ENCODE measurements around the gene CCDC3.

CCDC3 gene

DNA sequence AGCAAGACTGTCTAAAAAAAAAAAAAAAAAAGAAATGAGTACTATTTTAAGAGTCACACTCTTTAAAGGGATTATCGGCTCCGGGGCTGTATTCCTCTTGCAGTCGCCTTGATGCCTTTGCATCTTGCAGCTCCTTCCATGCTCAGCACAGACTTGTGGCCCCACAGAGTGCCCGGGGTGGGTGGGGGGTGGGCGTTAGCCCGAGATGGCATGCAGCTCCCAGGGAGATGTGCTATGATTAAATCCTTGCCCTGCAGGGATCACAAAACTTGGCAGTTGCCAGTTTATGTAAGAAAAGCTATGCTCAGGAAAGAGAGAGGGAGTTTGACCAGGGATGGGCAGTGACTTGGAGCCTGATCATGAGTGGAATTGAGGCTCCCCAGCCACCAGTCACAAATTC lies 81.9 kb downstream of the CCDC3 start:
- DNase-seq: no peak

DNA sequence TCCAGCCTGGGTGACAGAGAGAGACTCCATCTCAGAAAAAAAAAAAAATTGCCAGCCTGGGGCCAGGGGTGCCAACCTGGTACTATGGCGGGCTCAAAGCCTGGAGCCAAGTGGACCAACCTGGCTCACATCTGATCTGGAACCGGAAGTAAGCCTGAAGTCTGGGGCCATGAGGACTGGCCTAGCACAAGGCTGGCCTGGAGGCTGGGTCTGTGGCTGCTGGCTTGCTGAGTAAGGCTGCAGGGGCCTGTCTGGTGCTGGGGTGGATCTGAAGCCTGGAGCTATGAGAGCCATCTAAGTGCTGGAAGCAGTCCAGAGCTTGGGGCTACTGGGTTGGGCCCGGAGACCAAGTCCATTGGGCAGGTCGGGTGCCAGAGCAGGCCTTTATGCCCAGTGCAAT lies 84.9 kb downstream of the CCDC3 start:
- no peak for DNase-seq

DNA sequence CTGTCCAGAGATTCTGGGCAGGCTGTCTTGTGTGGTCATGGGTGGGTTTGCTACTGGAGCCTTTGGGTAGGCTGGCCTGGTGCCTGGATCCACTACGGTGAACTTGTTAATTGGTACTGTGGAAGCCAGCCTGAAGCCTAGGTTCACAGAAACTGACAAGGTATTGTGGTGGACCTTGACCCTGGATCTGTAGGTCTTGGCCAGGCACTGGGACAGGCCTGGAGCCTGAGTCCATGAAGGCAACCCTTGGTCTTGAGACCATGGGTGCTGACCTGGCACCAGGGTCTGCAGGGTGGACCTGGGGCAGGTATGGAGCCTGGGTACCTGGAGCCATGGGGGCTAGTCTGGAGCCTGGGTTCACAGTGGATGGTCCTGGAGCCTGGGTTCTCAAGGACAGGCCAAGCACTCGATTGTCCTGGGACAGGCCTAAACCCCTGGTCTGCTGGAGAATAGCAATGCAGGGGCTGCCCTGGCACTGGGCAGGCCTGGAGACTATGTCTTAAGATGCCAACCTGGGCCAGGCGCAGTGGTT lies 85.8 kb downstream of the CCDC3 start:
- DNase-seq: no peak

DNA sequence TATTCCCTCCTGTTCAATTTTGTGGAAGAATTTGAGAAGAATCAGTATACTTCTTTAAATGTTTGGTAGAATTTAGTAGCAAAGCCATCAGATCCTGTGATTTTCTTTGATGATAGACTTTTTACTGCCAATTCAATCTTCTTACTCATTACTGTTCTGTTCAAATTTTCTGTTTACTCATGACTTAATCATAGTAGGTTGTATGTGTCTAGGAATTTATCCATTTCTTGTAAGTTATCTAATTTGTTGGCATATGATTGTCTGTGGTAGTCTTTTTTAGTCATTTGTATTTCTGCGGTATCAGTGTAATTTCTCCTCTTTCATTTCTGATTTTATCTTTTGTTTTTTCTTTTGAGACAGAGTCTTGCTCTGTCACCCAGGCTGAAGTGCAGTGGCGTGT lies 87.4 kb downstream of the CCDC3 start:
- no peak for DNase-seq

DNA sequence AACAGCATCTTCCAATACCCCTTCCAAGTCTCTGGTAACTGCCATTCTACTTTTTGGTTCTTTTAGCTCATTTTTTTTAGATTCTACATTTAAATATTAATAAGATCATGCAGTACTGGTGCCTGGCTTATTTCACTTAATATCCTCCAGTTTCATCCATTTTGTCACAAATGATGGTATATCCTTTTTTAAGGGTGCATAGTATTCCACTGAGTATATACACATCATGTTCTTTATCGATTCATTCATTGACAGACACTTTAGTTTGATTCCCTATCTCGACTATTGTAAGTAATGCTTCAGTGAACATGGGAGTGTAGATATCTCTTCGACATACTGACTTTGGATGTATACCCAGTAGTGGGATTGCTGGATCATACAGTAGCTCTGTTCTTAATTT lies 89.7 kb downstream of the CCDC3 start:
- DNase-seq: no peak

DNA sequence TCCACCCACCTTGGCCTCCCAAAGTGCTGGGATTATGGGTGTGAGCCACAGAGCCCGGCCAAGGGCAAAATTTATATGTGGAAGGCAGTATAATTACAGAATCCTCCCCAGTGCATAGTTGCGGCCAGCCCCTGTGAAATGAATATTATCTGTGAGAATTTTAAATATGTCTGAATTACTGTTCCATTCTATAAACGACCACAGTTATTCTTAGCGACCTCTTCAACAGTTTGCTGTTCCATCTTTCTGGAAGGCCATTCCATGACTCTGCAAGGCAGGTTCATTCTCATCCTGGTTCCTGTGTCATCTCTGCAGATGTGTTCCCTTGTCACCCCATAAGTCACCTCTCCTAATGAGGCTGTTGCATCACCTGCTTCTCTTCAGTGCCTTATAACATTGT lies 90.7 kb downstream of the CCDC3 start:
- no peak for DNase-seq

DNA sequence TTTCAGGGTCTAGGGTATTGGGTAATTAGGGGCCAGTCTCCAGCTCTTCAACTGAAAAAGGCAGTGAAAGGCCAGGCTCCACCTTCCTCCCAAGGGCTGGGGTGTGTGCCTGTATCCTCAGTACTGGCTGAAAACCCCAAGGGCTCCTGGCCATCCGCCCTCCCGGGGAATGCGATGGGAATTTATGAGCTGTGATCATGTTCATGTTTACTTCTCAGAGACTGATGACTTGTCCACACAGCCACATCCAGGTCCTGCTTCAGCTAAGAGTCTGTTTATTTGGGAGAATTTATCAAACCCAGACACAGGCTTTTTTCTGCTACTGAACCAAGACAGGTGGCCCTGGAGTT lies 91.7 kb downstream of the CCDC3 start:
- DNase-seq: no peak

DNA sequence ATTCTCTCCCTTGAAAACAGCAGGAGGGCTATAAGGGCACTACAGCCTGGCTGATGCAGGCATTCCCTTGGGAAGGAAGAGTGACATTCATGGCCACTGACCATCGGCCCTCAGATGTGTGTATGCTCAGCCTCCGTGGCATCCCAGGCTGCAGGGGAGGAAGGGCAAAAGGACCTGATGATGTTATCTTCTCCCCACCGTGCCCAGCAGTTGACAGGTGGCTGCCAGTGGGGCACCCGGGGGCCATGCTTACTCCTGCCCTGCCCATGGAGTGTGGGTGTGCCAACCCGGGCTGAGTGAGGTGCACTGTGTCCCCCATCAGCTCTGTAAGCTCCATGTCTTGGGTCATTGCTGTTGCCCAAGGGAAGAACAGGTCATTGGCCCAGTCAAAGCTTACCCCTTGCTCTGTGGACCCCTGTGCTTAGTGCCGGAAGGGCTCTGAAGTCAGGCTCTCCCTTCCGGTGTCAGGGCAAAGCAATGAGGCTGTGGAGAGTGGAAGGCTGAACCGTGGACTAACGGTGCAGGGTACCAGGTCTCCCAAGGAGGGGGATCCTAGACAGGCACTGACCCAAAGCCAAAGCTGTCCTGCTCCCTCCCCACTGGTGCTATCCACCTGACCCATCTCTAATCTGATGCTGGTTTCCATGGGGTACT lies 92.2 kb downstream of the CCDC3 start:
- no peak for DNase-seq

DNA sequence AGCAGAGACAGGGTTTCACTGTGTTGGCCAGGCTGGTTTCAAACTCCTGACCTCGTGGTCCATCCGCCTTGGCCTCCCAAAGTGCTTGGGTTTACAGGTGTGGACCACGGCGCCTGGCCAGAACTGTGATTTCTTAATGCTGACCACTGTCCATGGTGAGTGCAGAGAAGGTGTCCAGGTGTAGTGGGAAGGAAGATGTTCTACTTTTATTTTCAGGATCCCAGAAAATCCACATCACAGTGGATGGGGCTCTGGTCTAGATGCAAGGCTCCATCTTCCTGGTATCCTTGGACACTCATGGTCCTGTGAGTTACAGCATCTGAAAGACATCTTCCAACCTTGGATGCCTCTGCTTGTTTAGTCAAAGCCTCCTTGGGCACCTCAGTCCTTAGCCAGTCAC lies 92.7 kb downstream of the CCDC3 start:
- no peak for DNase-seq

DNA sequence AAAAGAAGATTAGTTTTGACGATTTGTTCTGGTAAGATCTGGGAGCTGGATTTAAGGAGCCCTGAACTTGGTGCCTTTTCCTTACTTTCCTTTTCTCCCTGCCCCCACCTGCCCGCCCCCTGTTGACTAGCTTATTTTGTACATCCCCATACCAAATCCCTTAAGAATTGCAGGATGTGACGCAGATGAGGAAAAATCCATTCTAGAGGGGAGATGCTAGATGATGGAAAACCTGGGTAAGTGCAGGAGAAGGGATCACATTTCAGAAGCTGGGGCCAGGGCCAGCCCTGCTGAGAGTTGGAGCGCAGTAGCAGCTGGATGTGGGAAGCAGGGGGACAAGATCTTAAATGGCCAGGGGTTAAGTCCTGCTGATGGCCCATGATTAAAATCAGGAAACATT lies 93.9 kb downstream of the CCDC3 start:
- DNase-seq: no peak

DNA sequence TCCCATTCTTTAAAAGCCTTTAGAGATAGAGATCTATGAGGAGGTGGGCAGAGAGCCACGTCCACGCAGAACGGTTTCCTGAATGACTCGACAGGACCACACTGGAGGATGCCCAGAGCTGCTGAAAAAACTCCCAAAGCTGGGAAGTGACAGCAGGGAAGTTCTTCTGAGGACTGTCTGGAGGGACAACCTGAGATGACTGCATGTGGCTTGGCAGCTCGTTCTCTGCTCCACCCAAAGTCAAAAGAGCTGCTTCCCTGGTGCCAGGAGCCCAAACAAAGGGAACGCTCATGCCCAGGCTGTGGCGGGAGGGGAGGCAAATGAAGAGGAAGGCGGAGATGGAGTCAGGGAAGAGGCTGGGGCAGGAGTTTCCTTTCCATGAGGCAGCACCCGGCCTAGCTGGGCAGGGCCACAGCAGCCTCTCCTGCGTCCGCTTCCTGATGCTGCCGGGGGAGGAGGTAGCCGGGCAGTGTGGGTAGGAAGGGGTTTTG lies 95.4 kb downstream of the CCDC3 start:
- no peak for DNase-seq

DNA sequence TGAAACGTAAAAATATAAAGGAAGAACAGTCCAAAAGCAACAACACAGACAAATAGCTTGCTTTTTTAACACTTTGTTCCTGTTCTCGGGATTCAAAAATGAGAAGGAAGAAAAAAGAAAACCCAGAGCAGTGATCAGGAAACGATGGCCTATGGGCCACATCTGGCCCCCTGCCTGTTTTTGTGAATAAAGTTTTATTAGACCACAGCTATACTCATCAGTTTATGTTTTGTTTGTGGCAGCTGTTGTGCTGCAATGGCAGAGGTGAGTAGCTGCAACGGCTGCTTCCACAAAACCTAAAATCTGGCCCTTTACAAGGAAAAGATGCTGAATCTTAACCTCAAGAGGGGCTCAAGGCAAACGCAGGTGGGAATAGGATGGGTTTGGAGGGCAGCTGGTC lies 96.4 kb downstream of the CCDC3 start:
- no peak for DNase-seq

DNA sequence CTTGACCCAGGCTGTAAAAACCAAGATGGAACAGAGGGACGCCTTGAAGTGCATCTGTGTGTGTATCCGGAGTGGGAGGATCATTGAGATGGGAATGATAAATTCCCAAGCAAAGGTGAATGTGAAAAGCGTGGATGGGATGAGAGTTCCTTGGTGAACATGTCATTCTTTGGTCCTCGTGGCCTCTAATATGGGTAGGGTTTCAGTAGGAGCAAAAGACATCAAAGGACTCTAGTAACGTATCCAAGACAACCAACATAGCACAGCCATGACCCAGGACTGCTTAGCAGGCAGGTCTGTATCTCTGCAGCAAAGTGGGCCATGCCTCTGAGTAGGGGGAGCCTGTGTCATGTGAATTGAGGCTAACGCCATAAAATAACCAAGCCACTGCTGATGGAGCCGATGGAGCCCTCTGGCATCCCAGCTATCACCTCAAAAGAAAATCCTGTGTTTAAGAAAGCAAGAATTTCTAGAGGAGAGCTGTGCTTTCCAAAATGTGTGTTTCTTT lies 98.6 kb downstream of the CCDC3 start:
- no peak for DNase-seq

DNA sequence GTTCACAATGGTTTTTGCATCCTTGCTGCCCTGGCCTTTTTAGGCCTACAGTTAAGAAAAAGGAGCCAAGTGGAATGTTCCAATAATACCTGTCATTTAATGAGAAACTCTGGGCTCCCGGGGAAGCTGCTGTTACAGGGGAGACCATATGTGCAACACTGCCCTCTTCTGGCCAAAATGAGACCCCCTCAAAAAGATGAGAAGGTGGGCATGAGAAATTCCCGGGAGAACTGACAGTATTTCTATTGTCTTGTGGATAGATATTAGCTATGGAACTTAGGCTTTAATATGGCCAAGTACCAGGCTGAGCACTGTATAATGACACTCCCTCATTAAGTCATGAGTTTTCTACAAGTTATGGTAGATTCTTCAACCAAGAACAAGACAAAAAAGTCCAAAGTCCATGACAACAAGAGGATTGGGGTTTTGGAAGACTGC lies 99.4 kb downstream of the CCDC3 start:
- DNase-seq: peak in 2 of 4 experiments; percentile 9 to 10

DNA sequence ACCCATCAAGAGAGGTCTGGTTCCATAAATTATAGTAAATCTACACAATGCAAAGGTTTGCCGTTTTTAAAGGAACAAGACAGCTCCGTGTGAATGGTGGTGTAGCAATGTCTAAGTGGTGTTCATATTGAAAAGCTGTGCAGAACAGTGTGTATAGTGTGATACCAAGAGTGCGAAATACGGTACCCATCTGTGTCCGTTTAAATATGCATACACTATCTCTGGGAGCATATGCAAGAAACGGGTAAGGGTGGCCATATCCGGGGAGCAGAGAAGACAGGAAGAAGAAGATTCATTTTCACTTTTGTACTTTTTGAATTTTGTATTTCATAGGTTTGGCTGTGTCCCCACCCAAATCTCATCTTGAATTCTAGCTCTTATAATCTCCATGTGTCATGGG lies 102.0 kb downstream of the CCDC3 start:
- no peak for DNase-seq

DNA sequence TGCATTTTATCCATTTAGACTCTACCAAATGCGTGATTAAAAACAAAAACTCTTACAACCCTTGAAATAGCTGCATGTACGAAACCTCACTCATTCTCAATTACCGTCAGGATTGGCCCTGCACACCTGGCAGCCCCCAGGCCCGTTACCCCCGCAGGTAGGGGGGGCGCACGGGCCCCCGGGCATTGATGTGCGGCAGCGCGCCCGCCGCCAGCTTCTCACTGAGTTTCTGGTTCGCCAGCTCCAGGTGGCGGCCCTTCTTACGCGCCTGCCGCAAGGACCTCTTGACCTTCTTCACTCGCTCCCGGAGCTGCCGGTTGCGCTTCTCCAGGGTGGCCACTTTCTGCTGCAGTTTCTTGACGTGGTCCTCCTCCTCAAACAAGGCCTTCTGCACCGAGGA lies 103.2 kb downstream of the CCDC3 start:
- DNase-seq: no peak

DNA sequence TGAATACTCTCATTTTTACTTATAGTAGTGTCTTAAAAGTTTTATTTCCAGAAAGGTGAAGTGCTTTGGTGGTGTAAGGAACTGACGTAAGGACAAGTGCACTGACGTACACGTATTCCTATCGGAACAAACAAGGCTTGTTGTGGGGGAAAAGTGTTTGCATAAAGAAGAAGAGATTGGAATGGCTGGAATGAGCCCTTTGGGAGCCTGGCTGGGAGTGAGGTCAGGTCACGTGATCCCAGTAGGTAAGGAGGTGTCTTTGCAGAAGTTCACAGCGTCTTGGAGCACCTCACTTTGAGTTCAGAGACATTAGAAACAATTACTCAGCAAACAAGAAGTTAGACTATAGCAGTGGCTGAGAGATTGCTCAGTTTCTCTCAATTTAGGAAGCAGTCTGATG lies 104.2 kb downstream of the CCDC3 start:
- no peak for DNase-seq

DNA sequence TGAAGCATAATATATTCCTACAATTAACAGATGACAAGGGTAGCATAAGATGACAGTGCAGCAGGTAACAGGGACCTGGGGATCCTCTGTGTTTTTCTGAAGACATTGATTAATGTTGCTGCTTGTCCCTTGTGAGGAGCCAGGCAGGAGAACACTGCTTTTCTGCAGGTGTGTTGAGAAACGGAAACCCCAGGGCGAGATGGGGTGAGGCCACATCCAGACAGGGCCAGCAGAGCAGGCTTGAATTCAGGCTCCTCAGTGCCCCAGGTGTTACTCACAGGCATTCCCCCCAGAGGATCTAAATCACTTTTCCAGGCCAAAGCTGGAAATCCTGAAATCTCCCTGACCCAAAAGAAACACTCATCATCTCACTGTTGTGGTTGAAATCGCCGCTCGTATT lies 105.3 kb downstream of the CCDC3 start:
- no peak for DNase-seq

DNA sequence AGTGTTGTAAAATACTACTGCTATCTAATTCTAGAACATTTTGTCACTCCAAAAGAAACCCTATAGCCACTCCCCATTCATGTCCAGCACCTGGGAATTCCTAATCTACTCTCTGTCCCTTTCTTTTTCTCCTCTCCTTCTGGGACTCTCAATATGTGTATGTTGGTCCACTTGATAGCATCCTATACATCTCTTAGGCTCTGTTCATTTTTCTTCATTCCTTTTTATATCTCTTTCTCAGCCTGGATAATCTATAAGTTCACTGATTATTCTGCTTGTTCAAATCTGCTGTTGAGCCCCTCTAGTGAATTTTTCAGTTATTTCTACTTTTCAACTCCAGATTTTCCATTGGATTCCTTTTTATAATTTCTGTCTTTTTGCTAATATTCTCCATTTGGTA lies 108.6 kb downstream of the CCDC3 start:
- no peak for DNase-seq

DNA sequence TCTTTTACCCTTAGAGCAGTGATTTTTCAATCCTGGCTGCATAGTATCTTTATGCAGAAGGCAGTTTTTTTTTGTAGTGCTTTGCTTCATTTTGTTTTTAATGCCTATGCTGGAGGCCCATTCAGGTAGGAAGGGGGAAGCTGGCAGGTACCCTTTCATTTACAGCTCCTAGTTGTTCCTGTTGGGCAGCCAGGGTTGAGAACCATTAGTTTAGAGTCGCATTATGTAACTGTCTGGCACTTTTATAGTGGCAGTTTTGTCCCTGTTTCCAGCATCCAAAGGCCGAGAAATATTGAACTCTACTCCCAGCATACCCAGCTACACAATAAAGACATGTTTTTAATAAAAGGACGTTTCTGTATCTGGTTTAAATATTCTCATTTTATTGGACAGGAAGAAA lies 110.6 kb downstream of the CCDC3 start:
- DNase-seq: no peak

DNA sequence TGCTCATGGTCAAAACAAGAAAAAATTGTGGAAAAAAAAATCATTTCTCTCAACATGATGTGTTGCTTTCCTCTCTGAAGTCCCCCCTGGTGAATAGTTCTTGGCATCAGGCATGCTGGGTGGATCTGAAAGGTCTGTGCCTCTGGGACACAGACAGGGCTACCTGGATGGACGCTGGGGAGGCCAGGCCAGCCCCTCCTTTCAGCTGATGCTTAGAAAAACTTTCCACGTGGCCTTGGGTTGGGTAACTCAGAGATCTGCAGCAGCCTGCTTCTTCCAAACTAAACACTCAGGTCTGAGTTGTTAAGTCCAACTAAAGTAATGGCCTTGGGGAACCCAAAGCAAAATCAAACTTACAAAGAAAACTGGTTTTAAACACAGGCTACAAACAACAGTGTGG lies 113.0 kb downstream of the CCDC3 start:
- no peak for DNase-seq

DNA sequence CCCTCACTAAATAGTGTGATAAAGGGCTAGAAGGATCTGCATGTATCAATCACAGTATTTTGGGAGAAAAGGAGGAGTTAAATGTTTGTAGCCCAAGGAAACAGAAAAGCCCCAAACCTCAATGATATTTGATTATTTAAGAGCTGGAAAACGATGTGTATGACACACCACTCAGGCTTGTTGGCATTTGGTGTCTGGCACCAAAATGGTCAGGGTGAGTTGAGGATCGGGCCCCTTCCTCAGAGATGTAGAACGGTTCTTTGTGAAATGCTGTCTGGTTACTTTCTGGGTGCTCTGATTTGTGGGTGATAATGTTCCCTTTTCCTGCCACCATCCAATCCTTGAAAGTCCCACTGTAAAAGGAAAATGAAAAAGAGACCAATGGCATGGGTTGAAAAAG lies 113.7 kb downstream of the CCDC3 start:
- no peak for DNase-seq

DNA sequence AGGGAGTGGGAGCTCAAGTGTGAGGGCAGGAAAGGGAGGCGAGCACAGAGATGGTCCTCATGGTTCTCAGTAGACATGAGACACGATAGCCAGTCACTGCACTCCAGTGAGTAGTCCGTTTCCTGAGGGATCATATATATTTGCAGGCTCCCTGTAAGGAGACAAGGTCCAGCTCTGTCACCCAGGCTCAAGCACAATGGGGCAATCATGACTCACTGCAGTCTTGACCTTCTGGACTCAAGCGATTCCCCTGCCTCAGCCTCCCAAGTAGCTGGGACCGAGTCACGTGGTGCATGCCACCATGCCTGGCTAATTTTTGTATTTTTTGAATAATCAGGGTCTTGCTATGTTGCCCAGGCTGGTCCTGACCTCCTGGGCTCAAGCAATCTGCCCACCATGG lies 116.7 kb downstream of the CCDC3 start:
- no peak for DNase-seq

DNA sequence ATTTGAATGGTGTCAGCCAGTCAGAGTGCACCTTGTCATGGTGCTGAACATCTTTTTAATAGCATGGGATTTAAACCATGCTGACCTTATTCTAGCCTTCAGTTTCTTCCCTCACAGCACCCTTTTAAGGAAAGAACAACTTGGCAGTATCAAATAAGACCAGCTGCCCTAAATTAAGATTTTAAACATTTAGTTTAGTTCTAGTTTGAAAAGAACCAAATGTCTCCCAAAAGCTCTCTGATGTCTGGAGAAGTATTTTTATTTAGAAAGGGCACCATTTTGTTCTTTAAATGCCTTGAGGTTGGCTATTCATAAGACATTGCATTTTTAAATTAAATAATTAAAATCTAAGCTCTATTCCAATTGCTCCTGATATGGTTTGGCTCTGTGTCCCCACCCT lies 121.1 kb downstream of the CCDC3 start:
- DNase-seq: no peak

DNA sequence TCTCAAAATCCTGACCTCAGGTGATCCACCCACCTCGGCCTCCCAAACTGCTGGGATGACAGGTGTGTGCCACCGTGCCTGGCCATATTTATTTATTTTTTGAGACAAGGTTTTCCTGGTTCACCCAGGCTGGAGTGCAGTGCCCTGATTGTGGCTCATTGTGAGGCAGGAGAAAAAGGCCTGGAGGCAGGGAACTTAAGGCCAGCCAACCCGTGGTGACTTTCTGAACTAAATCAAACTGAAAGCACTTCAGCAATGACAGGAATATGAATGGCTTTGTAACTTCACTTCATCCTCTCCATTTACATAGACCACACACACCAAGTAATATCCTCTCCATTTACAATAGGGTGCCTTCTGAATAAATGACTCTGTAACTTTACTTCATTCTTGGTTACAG lies 124.4 kb downstream of the CCDC3 start:
- no peak for DNase-seq
